Measurements from ENCODE around the gene ANKRD44.

Gene ANKRD44

GRCh38 chr2:197210430-197210829 lies 100.2 kb downstream of the ANKRD44 start:
- DNase-seq, result no peak
- peak overlapping the region; percentile 97 for H3K27ac Mint-ChIP-seq
- no peaks in the 10 kb centered on the region for H3K27me3 Mint-ChIP-seq
- H3K4me3 Mint-ChIP-seq, result peak overlapping the region; percentile 65
- H3K4me1 Mint-ChIP-seq, result peaks cover 100% of the 10 kb centered on the region
- no peak for ATAC-seq
- peaks cover 9% of the 10 kb centered on the region for H3K36me3 Mint-ChIP-seq (ENCODE audit: low read depth)
- H3K9me3 Mint-ChIP-seq, result no peaks in the 10 kb centered on the region

DNA sequence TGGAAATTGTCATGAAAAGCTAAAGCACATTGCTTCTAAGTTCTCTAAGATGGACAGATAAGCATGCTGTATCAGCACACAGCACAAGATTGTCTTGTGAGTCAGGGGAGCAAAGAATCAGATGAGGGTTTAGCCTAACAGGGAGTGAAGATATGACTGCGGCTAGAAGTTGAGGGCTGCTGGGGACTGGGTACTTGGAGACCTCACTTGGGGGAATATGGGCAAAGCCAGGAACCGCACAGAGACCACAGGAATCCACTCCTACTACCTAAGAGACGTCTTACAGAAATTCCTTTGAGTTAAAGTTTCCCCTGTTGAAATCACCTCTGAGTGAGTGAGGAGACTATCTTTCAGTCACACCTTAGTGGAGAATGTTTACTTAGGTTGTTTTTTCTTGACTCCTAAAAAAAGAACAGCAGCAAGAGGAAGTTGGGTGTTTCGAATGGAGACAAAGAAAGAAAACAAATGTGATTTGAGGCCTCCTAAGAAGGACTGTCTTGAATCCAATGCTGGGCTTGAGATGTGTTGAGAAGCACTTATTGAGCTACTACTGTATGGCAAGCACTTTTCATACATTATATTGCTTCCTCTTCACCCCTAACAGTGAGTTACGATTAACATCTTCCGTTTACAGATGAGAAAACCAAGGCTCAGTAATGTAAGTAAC lies 100.7 kb downstream of the ANKRD44 start:
- DNase-seq (peak; percentile 64), ATAC-seq (peak; percentile 76)
- H3K4me1 Mint-ChIP-seq, result peaks cover 100% of the 10 kb centered on the region
- no peaks in the 10 kb centered on the region for H3K27me3 Mint-ChIP-seq
- peak overlapping the region; percentile 97 for H3K27ac Mint-ChIP-seq
- H3K9me3 Mint-ChIP-seq, result no peaks in the 10 kb centered on the region
- peak overlapping the region; percentile 65 for H3K4me3 Mint-ChIP-seq
- peaks cover 9% of the 10 kb centered on the region for H3K36me3 Mint-ChIP-seq (ENCODE audit: low read depth)

DNA sequence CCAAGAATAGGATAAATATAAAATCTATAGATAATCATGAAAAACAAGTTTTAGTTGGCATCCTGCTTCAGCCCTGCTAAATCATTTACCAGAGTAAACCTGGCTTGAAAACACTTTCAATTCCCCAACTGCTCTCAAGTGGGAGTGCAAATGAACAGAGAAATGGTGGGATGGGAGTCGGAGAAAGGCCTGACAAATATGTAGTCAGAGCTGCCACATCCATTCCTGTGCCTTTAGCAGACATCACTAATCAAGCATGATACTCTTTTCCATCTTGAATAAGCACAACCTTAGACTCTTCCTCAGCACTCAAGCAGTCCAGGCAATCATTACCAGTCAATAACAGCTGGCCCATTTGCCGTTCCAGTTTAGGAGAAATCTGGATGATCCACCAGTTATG lies 101.3 kb downstream of the ANKRD44 start:
- Mint-ChIP-seq H3K4me1 (peaks cover 100% of the 10 kb centered on the region), H3K36me3 (ENCODE audit: low read depth) (peaks cover 11% of the 10 kb centered on the region), H3K4me3 (peak overlapping the region; percentile 65), H3K27me3 (no peaks in the 10 kb centered on the region), H3K9me3 (no peaks in the 10 kb centered on the region), H3K27ac (peak overlapping the region; percentile 97)
- no peak for DNase-seq
- no peak for ATAC-seq

GRCh38 chr2:197208841-197209240 lies 101.7 kb downstream of the ANKRD44 start:
- Mint-ChIP-seq H3K27ac (peak overlapping the region; percentile 97), H3K9me3 (no peaks in the 10 kb centered on the region), H3K4me3 (peak overlapping the region; percentile 65), H3K4me1 (peaks cover 96% of the 10 kb centered on the region), H3K36me3 (ENCODE audit: low read depth) (peaks cover 12% of the 10 kb centered on the region), H3K27me3 (no peaks in the 10 kb centered on the region)
- ATAC-seq (no peak), DNase-seq (no peak)

- Mint-ChIP-seq H3K4me3 (peak overlapping the region; percentile 75), H3K36me3 (ENCODE audit: low read depth) (peaks cover 19% of the 10 kb centered on the region), H3K4me1 (peaks cover 96% of the 10 kb centered on the region), H3K27me3 (no peaks in the 10 kb centered on the region), H3K27ac (peak overlapping the region; percentile 97), H3K9me3 (no peaks in the 10 kb centered on the region)
- no peak for DNase-seq
- ATAC-seq, result no peak
Measured at GRCh38 chr2:197208024-197208423, 102.6 kb downstream of the ANKRD44 start.

DNA sequence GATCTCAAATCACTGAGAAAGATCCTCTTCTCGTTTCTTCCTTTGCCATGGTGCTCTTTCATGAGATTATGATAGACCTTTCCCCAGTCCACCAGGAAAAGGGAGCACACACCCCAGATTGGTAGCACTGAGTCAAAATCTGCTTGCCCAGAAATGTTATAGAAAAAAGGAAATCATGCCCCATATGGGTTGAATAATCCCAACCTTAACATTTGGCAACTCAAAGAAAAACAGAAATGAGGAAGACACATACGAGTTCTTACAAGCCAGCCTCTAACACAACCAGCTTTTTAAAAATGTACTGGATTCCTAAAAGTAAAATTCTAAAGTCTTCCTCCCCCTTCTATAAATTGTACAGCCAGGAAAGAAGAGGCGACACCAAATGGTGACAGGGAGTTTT lies 103.0 kb downstream of the ANKRD44 start:
- Mint-ChIP-seq H3K9me3 (no peaks in the 10 kb centered on the region), H3K27me3 (no peaks in the 10 kb centered on the region), H3K27ac (peak overlapping the region; percentile 97), H3K4me1 (peaks cover 95% of the 10 kb centered on the region), H3K4me3 (peak overlapping the region; percentile 75), H3K36me3 (ENCODE audit: low read depth) (peaks cover 24% of the 10 kb centered on the region)
- no peak for DNase-seq
- ATAC-seq, result no peak

- Mint-ChIP-seq H3K27ac (peak overlapping the region; percentile 97), H3K4me3 (peak overlapping the region; percentile 75), H3K4me1 (peaks cover 94% of the 10 kb centered on the region), H3K27me3 (no peaks in the 10 kb centered on the region), H3K9me3 (no peaks in the 10 kb centered on the region), H3K36me3 (ENCODE audit: low read depth) (peaks cover 27% of the 10 kb centered on the region)
- DNase-seq (no peak), ATAC-seq (no peak)
Measured at GRCh38 chr2:197207106-197207505, 103.5 kb downstream of the ANKRD44 start.

DNA sequence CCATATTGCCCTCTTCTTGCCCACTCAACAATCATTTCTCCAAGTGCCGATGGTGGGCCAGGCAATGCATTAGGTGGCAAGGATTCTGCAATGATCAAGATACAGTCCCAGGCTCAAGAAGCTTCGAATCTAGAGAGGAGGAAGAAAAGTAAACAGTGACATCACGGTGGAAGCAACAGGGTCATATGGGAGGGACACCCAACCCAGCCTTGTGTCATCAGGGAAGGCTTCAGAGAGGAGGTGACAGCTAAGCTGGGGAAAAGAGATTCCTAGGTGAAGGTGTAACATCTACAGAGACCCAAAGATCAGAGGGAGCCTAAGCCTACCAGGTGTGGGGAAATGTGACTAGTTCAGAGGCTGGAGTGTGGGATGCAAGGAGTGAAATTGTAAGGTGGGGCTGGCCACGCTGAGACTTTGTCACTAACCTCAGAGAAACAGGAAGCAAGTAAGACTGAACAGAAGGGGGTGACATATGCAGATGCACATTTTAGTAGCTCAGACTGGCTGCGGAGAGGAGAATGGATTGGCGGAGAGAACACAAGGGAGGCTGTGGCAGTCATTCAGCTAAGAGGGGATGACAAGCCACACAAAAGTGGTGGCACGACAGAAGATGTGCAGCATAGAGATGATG lies 104.9 kb downstream of the ANKRD44 start:
- DNase-seq (peak; percentile 58), ATAC-seq (peak; percentile 84)
- Mint-ChIP-seq H3K27me3 (no peaks in the 10 kb centered on the region), H3K4me1 (peaks cover 94% of the 10 kb centered on the region), H3K9me3 (no peaks in the 10 kb centered on the region), H3K36me3 (ENCODE audit: low read depth) (peaks cover 32% of the 10 kb centered on the region), H3K27ac (peak overlapping the region; percentile 97), H3K4me3 (peak overlapping the region; percentile 75)

DNA sequence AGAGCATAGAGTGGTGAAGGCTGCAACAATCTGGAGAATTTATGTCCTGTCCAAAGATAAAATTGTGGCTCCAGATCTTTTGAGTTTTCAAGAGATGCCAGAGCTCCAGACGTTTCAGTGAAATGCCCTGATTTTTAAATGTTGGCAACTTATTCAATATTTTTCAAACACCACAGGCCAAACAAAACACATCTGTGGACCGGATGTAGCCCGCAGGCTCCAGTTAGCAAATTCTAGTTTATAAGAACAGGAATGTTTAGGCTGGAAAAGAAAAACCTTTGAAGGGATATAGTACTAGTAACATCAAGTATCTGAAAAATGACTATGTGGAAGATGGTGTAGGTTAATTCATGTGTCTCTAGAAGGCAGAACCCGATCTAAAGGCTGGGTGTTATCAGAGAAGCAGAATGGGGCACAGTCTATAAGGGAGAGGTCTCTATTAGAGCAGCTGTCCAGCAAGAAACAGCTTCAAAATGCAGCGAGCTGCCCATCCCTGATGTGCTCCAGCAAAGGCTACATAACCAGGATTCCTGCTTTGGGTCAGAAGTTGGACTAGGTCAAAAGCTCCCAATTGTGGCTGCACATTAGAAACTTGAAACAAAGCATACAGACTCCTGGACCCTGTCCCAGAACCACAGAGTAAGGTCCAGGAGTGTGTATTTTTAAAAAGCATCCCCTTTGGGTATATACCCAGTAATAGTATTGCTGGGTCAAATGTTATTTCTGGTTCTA lies 105.9 kb downstream of the ANKRD44 start:
- no peak for ATAC-seq
- Mint-ChIP-seq H3K27me3 (no peaks in the 10 kb centered on the region), H3K36me3 (ENCODE audit: low read depth) (peaks cover 34% of the 10 kb centered on the region), H3K27ac (peak overlapping the region; percentile 97), H3K4me3 (no peak overlapping the region), H3K4me1 (peaks cover 93% of the 10 kb centered on the region), H3K9me3 (no peaks in the 10 kb centered on the region)
- no peak for DNase-seq

DNA sequence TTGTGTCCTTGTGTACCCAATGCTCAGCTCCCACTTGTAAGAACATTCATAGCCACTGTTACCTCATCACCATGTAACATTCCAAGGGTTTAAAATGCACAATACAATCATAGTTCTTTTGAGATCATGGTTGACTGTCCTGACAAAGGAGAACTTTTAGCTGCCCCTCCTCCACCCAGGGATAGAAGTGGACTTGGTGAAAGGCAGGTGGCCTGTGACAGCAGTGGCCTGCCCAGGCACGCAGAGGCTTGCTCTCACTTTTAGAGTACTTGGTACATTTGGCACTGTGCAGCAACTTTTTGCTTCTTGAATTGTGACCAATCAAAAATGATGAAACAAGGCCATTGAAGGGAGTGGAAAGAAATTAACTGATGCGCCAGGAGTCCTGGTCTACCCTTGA lies 108.7 kb downstream of the ANKRD44 start:
- no peak for DNase-seq
- Mint-ChIP-seq H3K9me3 (no peaks in the 10 kb centered on the region), H3K4me3 (no peak overlapping the region), H3K36me3 (ENCODE audit: low read depth) (peaks cover 43% of the 10 kb centered on the region), H3K27ac (peak overlapping the region; percentile 80), H3K4me1 (peaks cover 91% of the 10 kb centered on the region), H3K27me3 (peaks cover 3% of the 10 kb centered on the region)
- ATAC-seq, result no peak

- peaks cover 3% of the 10 kb centered on the region for H3K27me3 Mint-ChIP-seq
- peaks cover 40% of the 10 kb centered on the region for H3K36me3 Mint-ChIP-seq (ENCODE audit: low read depth)
- peak overlapping the region; percentile 83 for H3K27ac Mint-ChIP-seq
- H3K9me3 Mint-ChIP-seq, result no peaks in the 10 kb centered on the region
- ATAC-seq, result no peak
- DNase-seq, result no peak
- peak overlapping the region; percentile 85 for H3K4me3 Mint-ChIP-seq
- H3K4me1 Mint-ChIP-seq, result peaks cover 91% of the 10 kb centered on the region
Measured at GRCh38 chr2:197200762-197201058, 109.9 kb downstream of the ANKRD44 start.

DNA sequence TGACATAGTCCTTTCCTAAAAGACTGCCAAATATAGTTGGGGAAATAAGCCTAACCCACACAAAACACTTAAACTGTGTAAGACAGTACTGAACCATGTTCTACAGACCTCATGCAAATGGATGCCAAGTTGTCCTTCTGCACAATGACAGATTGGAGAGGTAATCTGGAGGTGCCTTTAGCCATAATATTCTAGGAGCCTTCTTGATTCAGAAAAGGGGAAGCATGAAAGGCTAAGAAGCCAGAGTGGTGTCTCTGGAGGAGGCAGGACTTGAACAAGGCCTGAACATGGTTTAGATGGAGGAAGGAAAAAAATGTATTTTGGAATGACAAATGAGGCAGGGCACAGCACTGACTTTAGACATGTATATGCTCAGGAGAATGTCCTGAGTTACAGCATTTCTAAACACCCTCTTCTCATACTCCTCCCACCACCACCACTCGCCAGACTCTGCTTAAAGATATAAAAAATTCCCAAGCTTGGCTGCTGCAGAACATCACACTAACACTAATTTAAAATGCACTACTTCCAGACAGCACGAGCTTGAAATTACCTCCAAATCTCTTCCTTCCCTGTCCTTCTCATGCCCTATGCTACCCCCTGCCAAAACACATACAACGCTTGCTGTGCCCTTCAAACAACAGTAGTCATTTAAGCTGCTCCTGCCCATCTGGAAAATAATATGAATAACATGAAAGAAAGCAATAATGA lies 110.4 kb downstream of the ANKRD44 start:
- peaks cover 3% of the 10 kb centered on the region for H3K27me3 Mint-ChIP-seq
- H3K27ac Mint-ChIP-seq, result peak overlapping the region; percentile 83
- peak overlapping the region; percentile 85 for H3K4me3 Mint-ChIP-seq
- H3K36me3 Mint-ChIP-seq (ENCODE audit: low read depth), result peaks cover 39% of the 10 kb centered on the region
- peaks cover 91% of the 10 kb centered on the region for H3K4me1 Mint-ChIP-seq
- H3K9me3 Mint-ChIP-seq, result no peaks in the 10 kb centered on the region
- ATAC-seq (no peak), DNase-seq (no peak)

DNA sequence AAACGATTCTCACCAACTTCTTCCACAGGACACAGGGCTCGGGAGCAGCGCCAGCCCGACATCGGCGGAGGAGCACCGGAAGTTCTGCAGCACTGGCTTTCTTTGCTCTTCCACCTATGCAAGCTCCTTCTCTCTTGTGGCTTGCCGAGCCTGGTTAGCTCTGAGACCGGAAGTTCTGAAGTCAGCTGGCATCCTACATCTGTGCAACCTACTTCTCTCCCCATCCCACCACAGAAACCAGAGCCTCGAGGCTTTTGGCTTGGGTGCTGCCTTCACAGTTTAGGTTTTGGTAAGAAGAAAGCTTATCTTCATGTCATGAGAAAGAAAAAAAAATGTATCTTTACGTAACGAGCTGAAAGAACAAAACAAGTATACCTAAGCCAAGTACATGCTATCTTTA lies 111.7 kb downstream of the ANKRD44 start:
- ATAC-seq (peak; percentile 93), DNase-seq (peak; percentile 79)
- Mint-ChIP-seq H3K36me3 (ENCODE audit: low read depth) (peaks cover 36% of the 10 kb centered on the region), H3K4me3 (peak overlapping the region; percentile 85), H3K27me3 (peaks cover 3% of the 10 kb centered on the region), H3K9me3 (no peaks in the 10 kb centered on the region), H3K27ac (peak overlapping the region; percentile 93), H3K4me1 (peaks cover 92% of the 10 kb centered on the region)

GRCh38 chr2:197197895-197198311 lies 112.7 kb downstream of the ANKRD44 start:
- Mint-ChIP-seq H3K36me3 (ENCODE audit: low read depth) (peaks cover 28% of the 10 kb centered on the region), H3K27ac (peak overlapping the region; percentile 93), H3K4me3 (peak overlapping the region; percentile 85), H3K4me1 (peaks cover 89% of the 10 kb centered on the region), H3K27me3 (peaks cover 3% of the 10 kb centered on the region), H3K9me3 (no peaks in the 10 kb centered on the region)
- ATAC-seq (no peak), DNase-seq (no peak)

Measured in activated naive CD8-positive, alpha-beta T cell treated with anti-CD3 and anti-CD28 coated beads, Interleukin-2, amount 50 U/mL, for 24 hours (primary cell).